Gastrocnemius medialis (tissue), 4 donors: Measurements from ENCODE around the gene ATG10. TPM values are rescaled to one million over a fixed set of nuclear protein-coding genes. Genes with fewer than 3 reads are reported as not detected.

Source experiments
- ATAC-seq, 2 donors: fragments of 150-250 bp; one replicate each; pipeline ENCODE4 v1.9.1; 2016
- DNase-seq, 2 donors: peaks; one replicate each; pipeline ENCODE4 v3.0.0-alpha.2; 2019
- H3K27ac ChIP-seq, 4 donors: fragments of 200-600 bp; sonication (generic); 1 replicate in 1 of 4; 2 replicates in 3 of 4; pipeline ENCODE4 v1.5.1; 2016 to 2018; ENCODE audit warnings: mild to moderate bottlenecking in 2 of 4, moderate library complexity in 1 of 4
- H3K27me3 ChIP-seq, 3 donors: fragments of 200-600 bp; sonication (generic) in 2 of 3; 1 replicate in 1 of 3; 2 replicates in 2 of 3; pipeline versions ENCODE4 v1.5.1 to v1.6.0; 2016 to 2019; ENCODE audit warnings: mild to moderate bottlenecking in 1 of 3, moderate library complexity in 1 of 3
- H3K36me3 ChIP-seq, 2 donors: fragments of 200-600 bp; sonication (generic) in 1 of 2; one replicate each; pipeline ENCODE4 v1.5.1; 2017 to 2018
- H3K4me1 ChIP-seq, 2 donors: fragments of 200-600 bp; sonication (generic) in 1 of 2; one replicate each; pipeline ENCODE4 v1.5.1; 2016 to 2017; ENCODE audit warnings: mild to moderate bottlenecking in 2 of 2
- H3K4me3 ChIP-seq, 4 donors: fragments of 200-600 bp; sonication (generic) in 3 of 4; 1 replicate in 1 of 4; 2 replicates in 3 of 4; pipeline ENCODE4 v1.5.1; 2016 to 2019; ENCODE audit warnings: mild to moderate bottlenecking in 2 of 4
- H3K9me3 ChIP-seq, 3 donors: fragments of 200-600 bp; sonication (generic) in 2 of 3; 1 replicate in 1 of 3; 2 replicates in 2 of 3; pipeline ENCODE4 v1.5.1; 2016 to 2019
- CTCF ChIP-seq, 5 experiments: fragments of 450-650 bp in 3 of 5; fragments of 200-600 bp in 2 of 5; sonication (generic) in 2 of 5; IDR thresholded peaks in 4 of 5; conservative IDR thresholded peaks in 1 of 5; 1 replicate in 4 of 5; 2 replicates in 1 of 5; pipeline ENCODE4 v1.5.1; 2016 to 2019; ENCODE audit warnings: antibody characterized with exemption in 5 of 5, mild to moderate bottlenecking in 3 of 5, moderate library complexity in 3 of 5
- POLR2A ChIP-seq, 2 donors: fragments of 450-650 bp; IDR thresholded peaks; one replicate each; pipeline ENCODE4 v1.6.1; 2017; ENCODE audit warnings: antibody characterized with exemption in 2 of 2, mild to moderate bottlenecking in 2 of 2, moderate library complexity in 2 of 2
- in situ Hi-C, 4 donors: fragments of 200-750 bp; cut with MboI; loops; one replicate each; pipeline versions ENCODE4 v1.15.0 to v1.8.0; 2017; ENCODE audit warnings: low sequenced_read_pairs in 4 of 4
- intact Hi-C: fragments of 100-400 bp; cut with DNase I; formaldehyde crosslinking; loops from one replicate; pipeline ENCODE4 v1.15.1; 2023; ENCODE audit warnings: low total_unique reads
- total RNA-seq, 4 donors: library from RNA; depleted of rRNA; stranded (reverse); fragments of >200 nt; gene quantifications; one replicate each; pipeline versions ENCODE4 v1.1.0 to v1.2.3, GENCODE V29; 2016

ATG10 gene
- total RNA-seq, 4 donors from 2014 or later = 2.9 to 8.5 (median 6.0) TPM

GRCh38 chr5:82287625-82288024, 315.8 kb downstream of the ATG10 start:
- intact Hi-C loops = no loop called here
- no peaks in the 10 kb centered on the region for H3K9me3 ChIP-seq
- H3K4me1 ChIP-seq = peaks cover 0 to 2% of the 10 kb centered on the region in 2 donors
- no peaks in the 10 kb centered on the region for H3K27me3 ChIP-seq
- in situ Hi-C loops = no loop called here
- H3K36me3 ChIP-seq = no peaks in the 10 kb centered on the region
- ATAC-seq (no peak), DNase-seq (no peak)
- H3K27ac ChIP-seq = no peak overlapping the region
- no peak overlapping the region for H3K4me3 ChIP-seq
- no peak for TF ChIP-seq POLR2A (IDR thresholded peaks at IDR 0.05)

DNA sequence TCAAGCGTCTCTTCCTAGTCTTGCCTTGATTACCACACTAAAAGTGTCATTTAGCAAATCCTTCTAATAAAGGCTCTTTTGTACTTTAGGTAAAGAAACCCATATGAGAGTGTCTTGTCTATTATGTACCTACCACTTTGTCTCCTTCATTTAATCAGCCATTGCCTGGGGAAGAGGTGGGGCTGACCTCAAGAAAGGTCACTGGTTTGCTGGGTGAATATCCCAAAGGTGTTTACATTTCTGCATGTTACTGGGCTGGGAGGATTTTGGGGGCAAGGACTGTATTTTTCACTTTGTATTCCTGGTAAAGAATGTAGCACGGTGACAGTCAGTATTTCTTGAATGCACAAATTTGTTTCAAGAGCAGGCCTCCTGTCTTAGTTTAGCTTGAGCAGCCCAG, 318.2 kb downstream of the ATG10 start:
- intact Hi-C loops = no loop called here
- in situ Hi-C loops = no loop called here
- TF ChIP-seq POLR2A (IDR thresholded peaks at IDR 0.05) = no peak

DNA sequence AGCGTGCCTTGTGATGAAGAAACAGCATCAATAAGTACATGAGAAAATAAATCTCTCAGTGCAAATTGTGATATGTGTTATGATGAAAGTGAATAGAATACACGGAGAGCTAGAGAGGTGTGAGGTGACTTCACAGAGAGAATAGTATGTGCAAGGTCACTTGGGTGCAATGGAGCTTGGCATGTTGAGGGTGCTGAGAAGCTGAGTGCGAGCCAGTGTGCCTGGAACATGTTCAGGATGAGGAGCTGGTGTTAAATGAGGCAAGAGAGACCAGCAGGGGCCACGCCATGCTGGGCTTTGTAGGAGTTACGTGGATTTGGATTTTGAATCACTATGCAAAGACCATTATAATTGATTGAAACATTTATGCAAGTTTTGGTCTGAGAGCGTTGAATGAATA, 319.1 kb downstream of the ATG10 start:
- DNase-seq = no peak
- TF ChIP-seq CTCF (IDR thresholded peaks at IDR 0.05 in 4 of 5, conservative IDR thresholded peaks at IDR 0.05 in 1 of 5) (no peak), POLR2A (IDR thresholded peaks at IDR 0.05) (no peak)
- H3K9me3 ChIP-seq = no peaks in the 10 kb centered on the region
- no peaks in the 10 kb centered on the region for H3K4me1 ChIP-seq
- intact Hi-C loops = no loop called here
- no peaks in the 10 kb centered on the region for H3K36me3 ChIP-seq
- in situ Hi-C loops = no loop called here
- ATAC-seq = no peak
- no peak overlapping the region for H3K4me3 ChIP-seq
- no peaks in the 10 kb centered on the region for H3K27me3 ChIP-seq
- no peak overlapping the region for H3K27ac ChIP-seq

More for the DNA sequence above, 318.2 kb downstream of the ATG10 start:
- DNase-seq (no peak), ATAC-seq (no peak)
- no peak overlapping the region for H3K4me3 ChIP-seq
- H3K27me3 ChIP-seq = no peaks in the 10 kb centered on the region
- H3K4me1 ChIP-seq = no peaks in the 10 kb centered on the region
- no peaks in the 10 kb centered on the region for H3K9me3 ChIP-seq
- H3K27ac ChIP-seq = no peak overlapping the region
- no peaks in the 10 kb centered on the region for H3K36me3 ChIP-seq

DNA sequence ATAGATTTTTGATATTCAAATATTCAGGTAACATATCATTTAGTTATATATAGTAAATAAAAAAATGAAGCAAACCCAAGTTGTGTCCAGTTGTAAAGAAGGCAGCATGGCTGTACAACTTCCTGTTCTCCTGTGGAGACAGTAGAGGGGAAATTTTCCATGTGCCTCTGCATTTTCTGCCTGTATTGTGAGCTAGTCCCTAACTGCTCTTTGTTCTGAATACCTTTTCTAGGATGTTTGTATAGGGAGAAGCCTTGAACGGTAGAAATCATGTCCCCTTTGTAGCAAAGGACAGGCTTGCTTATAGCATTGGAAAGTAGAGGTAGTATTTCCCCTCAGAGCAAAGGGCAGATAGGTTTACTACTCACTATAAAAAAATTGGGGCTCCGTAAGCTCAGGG, 319.6 kb downstream of the ATG10 start:
- in situ Hi-C loops (no loop called here), intact Hi-C loops (no loop called here)
- Histone ChIP-seq H3K27ac (no peak overlapping the region), H3K4me3 (no peak overlapping the region), H3K27me3 (no peaks in the 10 kb centered on the region), H3K36me3 (no peaks in the 10 kb centered on the region), H3K4me1 (no peaks in the 10 kb centered on the region), H3K9me3 (no peaks in the 10 kb centered on the region)
- no peak for ATAC-seq
- no peak for DNase-seq
- no peak for TF ChIP-seq POLR2A (IDR thresholded peaks at IDR 0.05)
- no peak for TF ChIP-seq CTCF (IDR thresholded peaks at IDR 0.05 in 4 of 5, conservative IDR thresholded peaks at IDR 0.05 in 1 of 5)

DNA sequence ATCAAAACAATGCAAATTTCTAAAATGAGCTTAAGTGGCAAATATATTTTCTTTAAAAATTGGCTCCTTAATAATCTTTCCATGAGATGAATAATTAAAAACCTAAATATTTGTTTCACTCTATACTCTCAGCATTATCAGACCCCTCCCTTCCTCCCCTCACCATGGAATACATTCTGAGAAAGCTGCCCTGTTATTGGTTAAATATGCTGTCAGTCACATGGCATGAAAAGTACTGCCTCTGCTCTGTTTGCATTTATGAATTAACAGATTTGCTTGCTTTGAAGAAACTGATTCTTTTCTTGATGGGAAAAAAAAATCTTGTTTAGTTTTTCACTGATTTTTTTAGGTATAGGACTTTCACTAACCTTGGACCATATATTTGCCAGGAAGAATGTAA, 323.3 kb downstream of the ATG10 start:
- ATAC-seq (no peak), DNase-seq (no peak)
- Histone ChIP-seq H3K27ac (no peak overlapping the region), H3K4me1 (no peaks in the 10 kb centered on the region), H3K9me3 (no peaks in the 10 kb centered on the region), H3K27me3 (no peaks in the 10 kb centered on the region), H3K36me3 (no peaks in the 10 kb centered on the region), H3K4me3 (no peak overlapping the region)
- in situ Hi-C loops (no loop called here), intact Hi-C loops (no loop called here)
- TF ChIP-seq POLR2A (IDR thresholded peaks at IDR 0.05) (no peak), CTCF (IDR thresholded peaks at IDR 0.05 in 4 of 5, conservative IDR thresholded peaks at IDR 0.05 in 1 of 5) (no peak)

DNA sequence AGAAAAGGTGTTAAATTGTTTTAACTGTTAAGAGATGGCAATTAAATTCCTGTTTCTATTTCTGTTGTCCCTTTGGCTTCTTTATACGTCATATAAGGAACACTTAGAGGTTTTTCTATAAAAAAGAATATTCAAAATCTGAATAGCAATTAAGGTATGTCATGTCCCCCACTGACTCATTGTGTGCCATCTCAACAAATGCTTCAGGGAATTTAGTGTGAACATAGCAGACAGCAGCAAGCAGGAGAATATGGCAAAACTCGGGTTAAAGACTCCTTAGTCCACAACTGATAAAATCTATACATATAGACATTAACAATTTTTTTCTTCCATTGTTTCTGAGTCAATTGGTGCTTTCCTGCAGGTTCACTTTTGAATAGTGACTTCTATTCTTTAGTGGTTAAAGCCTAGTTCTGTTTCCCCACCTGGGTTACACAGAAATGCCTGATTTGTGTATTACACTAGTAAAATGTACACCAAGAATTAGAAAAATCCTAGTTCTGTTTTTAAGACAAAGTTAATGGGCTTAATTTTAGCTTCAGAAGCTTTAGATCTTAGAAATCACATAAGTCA, 324.2 kb downstream of the ATG10 start:
- Histone ChIP-seq H3K4me3 (no peak overlapping the region), H3K27ac (no peak overlapping the region), H3K9me3 (no peaks in the 10 kb centered on the region), H3K27me3 (no peaks in the 10 kb centered on the region), H3K4me1 (no peaks in the 10 kb centered on the region), H3K36me3 (no peaks in the 10 kb centered on the region)
- intact Hi-C loops = no loop called here
- ATAC-seq (no peak), DNase-seq (no peak)
- TF ChIP-seq POLR2A (IDR thresholded peaks at IDR 0.05) (no peak), CTCF (IDR thresholded peaks at IDR 0.05 in 4 of 5, conservative IDR thresholded peaks at IDR 0.05 in 1 of 5) (no peak)
- in situ Hi-C loops = no loop called here
